Measurements from ENCODE around the gene GNL1.
"Not testable (repeated sequence)": the region's sequence is repeated elsewhere in the genome, so short reads cannot be mapped to it uniquely, and the experiment has no call there.

The GNL1 gene

GRCh38 chr6:30520522-30520921 is 35.8 kb downstream of the GNL1 start:
- no peaks in the 10 kb centered on the region for H3K36me3 ChIP-seq (ENCODE audit: low read length)
- no peak overlapping the region for H3K4me2 ChIP-seq (ENCODE audit: low read depth, low read length, poor library complexity, severe bottlenecking)
- peaks cover 10% of the 10 kb centered on the region for H3F3A ChIP-seq (ENCODE audit: insufficient read depth)
- no peak overlapping the region for H3K9ac ChIP-seq (ENCODE audit: low read length)
- no peaks in the 10 kb centered on the region for H3K9me2 ChIP-seq (replicated peaks; ENCODE audit: insufficient read depth, low read length)
- no peaks in the 10 kb centered on the region for H3K79me2 ChIP-seq (ENCODE audit: insufficient read depth, low read length)
- H4K20me1 ChIP-seq (ENCODE audit: low read depth, low read length) = no peaks in the 10 kb centered on the region
- H3K27ac ChIP-seq (ENCODE audit: low read depth, low read length) = no peak overlapping the region
- H3K27me3 ChIP-seq (ENCODE audit: low read length) = no peaks in the 10 kb centered on the region
- H2AFZ ChIP-seq (ENCODE audit: low read depth, low read length, severe bottlenecking) = no peak overlapping the region
- TF ChIP-seq, protein P1, sequence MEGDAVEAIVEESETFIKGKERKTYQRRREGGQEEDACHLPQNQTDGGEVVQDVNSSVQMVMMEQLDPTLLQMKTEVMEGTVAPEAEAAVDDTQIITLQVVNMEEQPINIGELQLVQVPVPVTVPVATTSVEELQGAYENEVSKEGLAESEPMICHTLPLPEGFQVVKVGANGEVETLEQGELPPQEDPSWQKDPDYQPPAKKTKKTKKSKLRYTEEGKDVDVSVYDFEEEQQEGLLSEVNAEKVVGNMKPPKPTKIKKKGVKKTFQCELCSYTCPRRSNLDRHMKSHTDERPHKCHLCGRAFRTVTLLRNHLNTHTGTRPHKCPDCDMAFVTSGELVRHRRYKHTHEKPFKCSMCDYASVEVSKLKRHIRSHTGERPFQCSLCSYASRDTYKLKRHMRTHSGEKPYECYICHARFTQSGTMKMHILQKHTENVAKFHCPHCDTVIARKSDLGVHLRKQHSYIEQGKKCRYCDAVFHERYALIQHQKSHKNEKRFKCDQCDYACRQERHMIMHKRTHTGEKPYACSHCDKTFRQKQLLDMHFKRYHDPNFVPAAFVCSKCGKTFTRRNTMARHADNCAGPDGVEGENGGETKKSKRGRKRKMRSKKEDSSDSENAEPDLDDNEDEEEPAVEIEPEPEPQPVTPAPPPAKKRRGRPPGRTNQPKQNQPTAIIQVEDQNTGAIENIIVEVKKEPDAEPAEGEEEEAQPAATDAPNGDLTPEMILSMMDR (IDR thresholded peaks at IDR 0.05; ENCODE audit: insufficient read depth, low read length, poor library complexity, severe bottlenecking) = no peak
- TF ChIP-seq EZH2phosphoT487 (conservative IDR thresholded peaks at IDR 0.05; ENCODE audit: low read length) = no peak
- H3K9me3 ChIP-seq (ENCODE audit: insufficient read depth, low read length) = no peaks in the 10 kb centered on the region
- H3K4me3 ChIP-seq (ENCODE audit: insufficient read depth, low read length, poor library complexity, severe bottlenecking) = no peak overlapping the region

- not testable (repeated sequence) for H3K27ac ChIP-seq (ENCODE audit: low read depth, low read length); H4K20me1 ChIP-seq (ENCODE audit: low read depth, low read length); H3K9ac ChIP-seq (ENCODE audit: low read length); H3K27me3 ChIP-seq (ENCODE audit: low read length); H3K4me3 ChIP-seq (ENCODE audit: insufficient read depth, low read length, poor library complexity, severe bottlenecking); H3K9me2 ChIP-seq (replicated peaks; ENCODE audit: insufficient read depth, low read length); H3K9me3 ChIP-seq (ENCODE audit: insufficient read depth, low read length); H3K79me2 ChIP-seq (ENCODE audit: insufficient read depth, low read length); H3K4me2 ChIP-seq (ENCODE audit: low read depth, low read length, poor library complexity, severe bottlenecking); H2AFZ ChIP-seq (ENCODE audit: low read depth, low read length, severe bottlenecking); H3K36me3 ChIP-seq (ENCODE audit: low read length)
- H3F3A ChIP-seq (ENCODE audit: insufficient read depth) = peaks cover 27% of the 10 kb centered on the region
Measured at GRCh38 chr6:30518505-30519145, 37.7 kb downstream of the GNL1 start.

- H2AFZ ChIP-seq (ENCODE audit: low read depth, low read length, severe bottlenecking); H3K9me3 ChIP-seq (ENCODE audit: insufficient read depth, low read length); H3K27me3 ChIP-seq (ENCODE audit: low read length); H3K36me3 ChIP-seq (ENCODE audit: low read length); H3K9me2 ChIP-seq (replicated peaks; ENCODE audit: insufficient read depth, low read length); H3K4me2 ChIP-seq (ENCODE audit: low read depth, low read length, poor library complexity, severe bottlenecking); H3K79me2 ChIP-seq (ENCODE audit: insufficient read depth, low read length); H3K4me3 ChIP-seq (ENCODE audit: insufficient read depth, low read length, poor library complexity, severe bottlenecking); H3K27ac ChIP-seq (ENCODE audit: low read depth, low read length); H3K9ac ChIP-seq (ENCODE audit: low read length); H4K20me1 ChIP-seq (ENCODE audit: low read depth, low read length): not testable (repeated sequence)
- peaks cover 34% of the 10 kb centered on the region for H3F3A ChIP-seq (ENCODE audit: insufficient read depth)
Measured at GRCh38 chr6:30517767-30518504, 38.4 kb downstream of the GNL1 start.

DNA sequence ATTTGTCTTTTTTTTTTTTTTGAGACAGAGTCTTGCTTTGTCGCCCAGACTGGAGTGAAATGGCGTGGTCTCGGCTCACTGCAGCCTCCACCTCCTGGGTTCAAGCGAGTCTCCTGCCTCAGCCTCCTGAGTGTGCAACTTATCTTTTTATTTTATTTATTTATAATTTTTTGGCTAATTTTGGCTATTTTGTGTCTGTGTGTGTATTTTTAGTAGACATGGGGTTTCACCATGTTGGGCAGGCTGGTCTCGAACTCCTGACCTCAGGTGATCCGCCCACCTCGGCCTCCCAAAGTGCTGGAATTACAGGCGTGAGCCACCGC is 39.6 kb downstream of the GNL1 start:
- Histone ChIP-seq H3F3A (ENCODE audit: insufficient read depth) (peaks cover 36% of the 10 kb centered on the region), H3K4me3 (ENCODE audit: insufficient read depth, low read length, poor library complexity, severe bottlenecking) (peak overlapping the region; percentile 55), H2AFZ (ENCODE audit: low read depth, low read length, severe bottlenecking) (peak overlapping the region; percentile 64), H3K27ac (ENCODE audit: low read depth, low read length) (peak overlapping the region; percentile 82), H3K4me2 (ENCODE audit: low read depth, low read length, poor library complexity, severe bottlenecking) (peak overlapping the region; percentile 81), H3K9ac (ENCODE audit: low read length) (peak overlapping the region; percentile 52)
- not testable (repeated sequence) for H4K20me1 ChIP-seq (ENCODE audit: low read depth, low read length); H3K9me2 ChIP-seq (replicated peaks; ENCODE audit: insufficient read depth, low read length); H3K9me3 ChIP-seq (ENCODE audit: insufficient read depth, low read length); H3K79me2 ChIP-seq (ENCODE audit: insufficient read depth, low read length); H3K27me3 ChIP-seq (ENCODE audit: low read length); H3K36me3 ChIP-seq (ENCODE audit: low read length)

All from SU-DHL-6 (cell line).